ENCODE results near the gene MLN.

Gene MLN

GRCh38 chr6:33790379-33790778 lies 13.4 kb downstream of the MLN start:
- in situ Hi-C loops (cut with MboI; ENCODE audit: low sequenced_read_pairs) = no loop called here

DNA sequence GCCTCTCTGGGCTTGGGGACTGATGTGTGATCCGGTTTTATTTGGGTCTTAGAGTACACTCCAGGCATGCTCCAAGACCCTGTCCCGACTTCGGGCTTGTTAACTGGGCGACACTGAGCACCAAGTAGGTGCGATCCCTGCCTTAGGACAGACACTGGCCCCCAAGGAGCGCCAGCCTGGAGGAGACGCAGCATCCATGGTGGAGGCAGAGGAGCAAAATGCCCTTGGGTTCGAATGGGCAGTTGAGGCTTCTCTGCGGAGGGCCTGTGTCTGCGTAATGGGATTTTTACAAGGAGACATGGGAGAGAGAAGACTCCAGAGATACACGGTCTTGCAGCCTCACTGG lies 14.3 kb downstream of the MLN start:
- in situ Hi-C loops (cut with MboI; ENCODE audit: low sequenced_read_pairs) = no loop called here

DNA sequence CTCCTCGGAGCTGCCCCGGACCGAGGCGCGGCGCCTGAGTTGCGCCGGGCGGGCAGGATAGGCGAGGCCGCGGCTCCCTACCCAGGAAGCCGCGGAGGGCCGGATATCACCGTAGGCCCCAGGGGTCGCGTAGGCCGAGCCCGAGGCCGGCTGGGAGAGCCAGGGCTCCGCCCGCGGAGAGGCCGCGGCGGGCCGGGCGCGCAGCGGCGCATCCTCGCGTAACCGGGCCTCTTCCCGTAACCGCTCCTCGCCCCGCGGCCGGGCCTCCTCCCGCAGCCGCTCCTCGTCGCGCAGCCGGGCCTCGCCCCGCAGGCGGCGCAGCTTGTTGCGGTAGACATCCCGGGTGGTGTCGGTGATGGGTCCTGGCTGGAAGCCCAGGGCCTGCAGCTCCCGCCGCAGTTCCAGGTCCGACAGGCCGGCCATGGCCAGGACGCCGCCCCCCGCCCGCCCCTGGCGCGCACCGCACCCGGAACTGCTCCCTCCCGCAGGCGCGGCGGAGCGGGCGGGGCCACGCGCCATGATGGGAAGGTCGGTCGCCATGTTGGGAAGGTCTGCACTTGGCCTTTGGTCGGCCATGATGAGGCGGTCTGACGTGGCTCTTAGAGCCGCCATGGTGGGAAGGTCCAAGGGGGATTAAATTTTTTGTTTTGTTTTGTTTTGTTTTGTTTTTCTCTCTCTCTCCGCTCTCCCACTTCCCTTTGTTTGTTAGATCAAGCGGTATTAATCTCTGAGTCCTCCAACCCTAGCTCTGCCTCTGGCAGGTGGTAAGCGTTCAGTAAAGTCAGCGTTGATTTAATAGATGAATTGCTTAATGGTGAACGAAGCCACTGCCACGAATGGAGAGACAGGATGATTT lies 14.9 kb downstream of the MLN start, which contains the start of gene LEMD2:
Gene LEMD2 (minus strand): TSS at position 437 of the 856 bp plus-strand sequence. CDS start 14 bp downstream, at position 423.
- in situ Hi-C loops (cut with MboI; ENCODE audit: low sequenced_read_pairs) = no loop called here

GRCh38 chr6:33787954-33788693 lies 15.7 kb downstream of the MLN start:
- in situ Hi-C loops (cut with MboI; ENCODE audit: low sequenced_read_pairs) = no loop called here

DNA sequence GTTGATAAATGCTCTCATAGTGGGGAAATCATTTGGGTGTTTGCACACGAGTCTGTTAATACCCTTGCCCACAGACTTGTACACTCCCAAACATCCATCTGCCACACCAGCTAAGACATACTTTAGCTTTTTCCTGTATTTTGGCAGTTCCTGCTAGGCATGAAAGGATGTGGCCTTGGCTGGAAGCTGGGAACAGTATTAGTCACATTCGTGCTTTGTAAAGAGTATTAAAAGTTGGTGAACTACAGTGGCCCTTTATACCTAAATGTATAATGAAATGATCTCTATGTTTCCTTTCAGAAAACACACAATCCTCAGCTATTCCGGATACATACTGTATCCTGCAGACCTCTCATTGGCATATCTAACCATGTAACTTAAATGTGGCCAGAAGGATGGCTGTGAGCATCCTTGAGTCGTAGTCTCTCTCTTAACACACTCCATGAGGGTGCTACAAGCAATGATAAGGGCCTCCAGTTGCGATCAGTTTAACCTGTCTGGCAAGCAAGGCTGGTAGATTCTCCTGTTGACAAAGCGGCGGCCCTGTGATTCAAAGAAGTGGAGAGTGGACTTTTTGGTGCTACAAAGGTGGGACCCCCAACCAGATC lies 16.4 kb downstream of the MLN start:
- in situ Hi-C loops (cut with MboI; ENCODE audit: low sequenced_read_pairs) = no loop called here

- in situ Hi-C loops (cut with MboI; ENCODE audit: low sequenced_read_pairs) = no loop called here
Measured at GRCh38 chr6:33786736-33787135, 17.1 kb downstream of the MLN start.

DNA sequence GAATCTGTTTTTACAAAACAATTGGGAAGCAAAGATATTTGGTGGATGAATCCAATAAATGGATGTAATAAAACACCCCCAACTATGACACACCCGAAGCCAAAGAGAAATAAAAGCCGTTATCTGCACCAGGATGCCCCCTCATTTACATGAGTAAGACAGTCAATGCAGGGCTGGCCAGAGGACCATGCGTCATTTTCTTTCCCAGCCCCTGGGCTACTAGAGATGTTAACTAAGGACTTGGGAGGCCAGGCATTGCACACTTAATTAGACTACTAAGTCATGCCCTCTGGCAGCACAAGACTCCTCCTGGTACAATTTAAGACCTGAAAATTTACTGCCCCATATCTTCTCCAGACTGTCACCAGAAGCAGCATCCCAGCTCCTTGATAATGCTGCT lies 18.0 kb downstream of the MLN start:
- in situ Hi-C loops (cut with MboI; ENCODE audit: low sequenced_read_pairs) = no loop called here

DNA sequence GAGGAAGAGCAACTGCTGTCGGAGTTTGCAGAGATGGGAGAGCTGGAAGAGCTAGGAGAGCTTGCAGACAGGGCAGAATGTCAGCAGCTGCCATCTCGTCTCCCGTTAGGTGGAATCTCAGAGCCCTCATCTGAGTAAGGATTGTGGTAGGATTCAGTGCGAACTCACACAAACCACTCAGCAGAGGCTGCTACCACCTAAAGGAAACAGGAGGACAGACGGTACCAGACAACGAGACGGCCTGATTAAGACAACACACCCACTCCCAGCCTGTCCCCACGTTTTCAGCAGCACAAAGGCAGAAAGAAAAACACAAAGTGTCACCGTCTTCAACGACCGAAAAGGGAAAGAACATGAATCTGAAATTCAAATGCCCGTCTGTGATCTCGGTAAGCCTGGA lies 19.0 kb downstream of the MLN start:
- in situ Hi-C loops (cut with MboI; ENCODE audit: low sequenced_read_pairs) = no loop called here

GRCh38 chr6:33783781-33784520 lies 19.9 kb downstream of the MLN start:
- in situ Hi-C loops (cut with MboI; ENCODE audit: low sequenced_read_pairs) = no loop called here

DNA sequence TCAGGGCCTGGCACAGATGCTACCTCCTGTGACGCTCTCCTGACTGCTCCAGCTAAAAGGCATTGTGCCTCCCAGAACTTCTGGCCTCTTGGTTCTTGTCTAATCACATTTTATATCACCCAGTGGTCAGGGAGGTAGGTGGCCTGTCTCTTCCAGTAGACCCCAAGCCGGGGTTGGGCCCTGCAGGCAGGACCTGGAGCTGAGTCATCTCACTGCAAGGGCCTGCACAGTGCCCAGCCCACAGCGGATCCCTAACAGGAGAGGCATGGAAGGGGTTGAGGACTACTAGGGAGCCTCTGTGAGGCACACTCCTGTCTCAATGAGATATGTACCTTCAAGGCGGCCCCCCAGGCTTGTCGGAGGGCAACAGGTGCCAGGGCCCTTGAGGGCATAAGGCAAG lies 21.2 kb downstream of the MLN start:
- in situ Hi-C loops (cut with MboI; ENCODE audit: low sequenced_read_pairs) = no loop called here

DNA sequence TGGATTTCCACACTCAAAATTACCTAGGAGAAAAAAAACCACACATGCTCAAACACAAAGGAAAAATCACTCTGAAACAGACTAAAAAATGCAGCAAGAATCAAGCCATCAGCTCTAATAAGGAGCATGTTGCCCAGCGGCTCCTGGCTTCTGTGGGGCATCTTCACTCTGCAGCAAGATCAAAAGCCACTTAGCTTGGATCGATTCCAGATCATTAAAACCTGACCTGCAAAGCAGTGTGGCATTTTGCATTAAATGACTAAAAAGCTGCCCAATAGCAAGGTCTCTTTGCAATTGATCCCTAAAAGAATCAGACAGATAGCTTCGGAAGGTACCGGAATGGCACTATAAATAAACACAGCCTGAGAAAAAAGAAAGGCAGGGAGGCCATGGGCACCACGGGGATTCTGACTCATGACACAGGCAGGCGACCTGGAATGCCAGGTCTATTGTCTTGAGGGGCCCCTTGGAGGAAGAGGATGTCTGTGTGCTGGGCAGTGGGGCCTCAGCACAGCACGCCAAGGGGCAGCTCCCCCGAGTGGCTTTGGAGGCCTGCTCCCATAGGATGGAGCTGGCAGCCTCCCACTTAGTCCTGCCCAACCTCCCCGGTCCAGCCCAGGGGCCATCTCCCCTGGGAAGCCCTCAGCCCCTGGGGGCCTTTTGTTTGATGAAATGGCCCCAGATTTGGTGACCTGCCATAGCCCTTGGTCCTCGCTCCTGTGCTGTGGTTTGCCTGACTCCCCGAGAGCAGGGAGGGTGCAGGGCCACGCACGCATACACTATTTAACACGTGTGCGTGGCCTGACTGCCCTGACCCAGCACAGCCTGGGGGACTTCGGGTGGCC lies 22.4 kb downstream of the MLN start:
- in situ Hi-C loops (cut with MboI; ENCODE audit: low sequenced_read_pairs) = no loop called here

- in situ Hi-C loops (cut with MboI; ENCODE audit: low sequenced_read_pairs) = no loop called here
Measured at GRCh38 chr6:33779895-33780294, 23.9 kb downstream of the MLN start.

- in situ Hi-C loops (cut with MboI; ENCODE audit: low sequenced_read_pairs) = no loop called here
Measured at GRCh38 chr6:33779290-33779689, 24.5 kb downstream of the MLN start.

DNA sequence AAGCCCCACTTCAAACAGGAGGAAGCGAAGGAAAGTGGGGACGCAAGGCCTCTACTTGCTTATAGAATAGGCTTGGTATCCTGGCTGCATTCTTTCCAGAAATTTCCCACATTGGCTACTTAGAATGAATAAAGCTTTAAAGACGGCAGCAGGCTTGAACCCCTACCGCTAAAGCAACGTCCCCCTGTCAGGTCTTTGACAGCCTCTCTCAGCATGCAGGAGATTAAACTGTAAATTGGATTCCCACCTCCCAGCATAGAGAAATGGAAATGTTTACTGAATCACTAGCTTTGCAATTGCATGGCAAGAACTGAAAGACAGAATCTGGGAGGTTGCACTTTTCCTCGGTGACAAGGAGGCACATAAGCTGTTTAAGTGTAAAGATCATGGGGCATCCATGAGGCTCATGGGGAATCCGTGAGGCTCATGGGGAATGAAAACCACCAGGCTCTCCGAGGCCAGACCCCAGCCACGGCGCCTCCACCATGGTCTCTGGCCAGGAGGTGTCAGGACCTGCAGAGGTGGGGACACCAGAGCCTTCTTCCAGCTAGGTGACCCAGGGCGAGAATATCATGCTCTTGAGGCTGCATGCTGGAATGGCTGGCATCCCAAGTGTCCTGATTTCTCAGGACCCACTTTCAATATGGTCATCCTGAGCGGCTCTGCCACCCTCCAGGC lies 25.2 kb downstream of the MLN start:
- in situ Hi-C loops (cut with MboI; ENCODE audit: low sequenced_read_pairs) = no loop called here

DNA sequence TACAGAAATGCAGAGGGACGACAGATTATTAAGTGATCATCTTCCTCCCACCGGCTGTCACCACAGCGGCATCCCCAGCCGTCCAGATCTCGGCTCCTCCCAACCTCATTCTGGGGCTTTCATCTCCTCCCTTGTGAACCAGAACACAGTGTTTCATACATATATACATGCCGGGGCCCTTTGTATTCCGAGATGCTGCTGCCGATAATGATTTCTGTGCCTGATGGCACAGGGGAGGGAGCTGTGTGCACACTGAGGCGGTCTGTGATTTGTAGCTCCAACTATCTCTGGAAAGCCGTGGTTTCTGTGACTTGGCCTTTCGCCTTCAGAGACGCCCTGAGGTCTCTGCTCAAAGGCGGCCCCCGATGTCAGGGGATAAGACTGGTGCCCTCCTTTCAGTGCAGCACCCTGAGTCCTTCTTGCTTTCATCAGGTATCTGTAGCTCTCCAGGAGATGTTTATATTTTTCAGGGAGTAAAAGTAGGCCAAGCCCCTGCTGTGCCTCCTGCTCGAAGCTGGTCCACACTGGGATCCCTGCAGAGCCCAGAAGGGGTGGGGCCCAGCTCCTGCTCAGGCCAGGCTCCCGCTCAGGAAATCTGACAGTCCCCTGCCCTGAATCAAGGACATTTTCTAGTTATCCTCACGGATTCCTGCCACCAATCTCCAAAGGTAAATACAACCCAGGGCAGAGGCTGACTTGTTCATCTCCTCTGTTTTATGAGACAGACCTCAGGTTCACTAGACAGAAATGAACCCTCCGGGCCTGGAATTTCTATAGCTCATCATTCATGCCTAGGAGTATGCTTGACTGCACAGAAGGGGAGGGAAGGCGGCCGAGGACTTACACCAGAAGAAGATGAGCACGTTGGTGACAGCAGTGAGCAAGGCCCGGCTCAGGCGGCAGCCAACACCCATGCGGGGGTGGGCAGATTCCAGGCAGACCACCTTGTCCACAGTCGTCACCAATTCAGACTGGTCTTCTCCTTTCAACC lies 26.1 kb downstream of the MLN start:
- in situ Hi-C loops (cut with MboI; ENCODE audit: low sequenced_read_pairs) = no loop called here

- in situ Hi-C loops (cut with MboI; ENCODE audit: low sequenced_read_pairs) = no loop called here
Measured at GRCh38 chr6:33776764-33777163, 27.0 kb downstream of the MLN start.

DNA sequence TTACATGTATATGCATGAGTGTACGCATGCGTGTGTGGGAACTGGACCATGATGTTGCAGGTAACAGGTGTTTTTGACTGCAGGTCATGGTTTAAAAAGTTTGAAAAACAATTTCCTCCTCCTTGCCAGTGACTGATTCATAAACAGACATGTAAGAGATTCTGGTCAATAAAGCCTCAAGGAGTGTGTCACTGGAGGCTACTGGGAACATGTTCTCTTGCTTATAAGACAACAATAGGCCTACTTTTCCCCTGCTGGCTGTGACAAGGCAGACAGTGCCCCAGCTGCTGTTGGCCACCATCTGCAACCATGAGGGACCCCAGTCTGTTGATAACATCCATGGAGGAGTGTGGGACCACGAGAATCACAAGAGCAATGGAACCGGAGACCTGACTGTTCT lies 27.6 kb downstream of the MLN start:
- in situ Hi-C loops (cut with MboI; ENCODE audit: low sequenced_read_pairs) = no loop called here

DNA sequence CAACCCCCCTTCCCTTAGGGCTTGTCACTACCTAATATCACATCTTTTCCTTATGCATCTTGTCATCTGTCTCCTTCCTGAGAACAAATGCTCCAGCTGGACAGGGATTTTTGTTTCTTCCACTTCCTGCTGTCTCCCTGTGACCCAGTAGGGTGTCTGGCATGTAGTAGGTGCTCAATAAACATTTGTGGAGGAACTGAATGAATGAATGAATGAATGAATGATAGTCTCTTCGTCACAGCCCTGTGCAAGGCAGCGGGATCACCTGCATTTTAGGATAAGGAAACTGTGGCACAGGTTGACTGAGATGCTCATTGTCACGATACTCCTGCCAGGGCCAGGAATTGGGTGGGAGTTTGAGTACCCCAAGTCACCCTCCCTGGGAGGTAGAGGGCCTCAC lies 29.0 kb downstream of the MLN start:
- in situ Hi-C loops (cut with MboI; ENCODE audit: low sequenced_read_pairs) = no loop called here
